HCT116 (cell line): Measurements from ENCODE around the gene BRPF3. TPM values are rescaled to one million over a fixed set of nuclear protein-coding genes. Genes with fewer than 3 reads are reported as not detected.

ENCODE experiments used
- ATAC-seq: fragments of 200-7000 bp; cut with Tn5 transposase; 2 replicates; pipeline ENCODE4 v1.9.1; 2020; ENCODE audit warnings: mild to moderate bottlenecking, moderate library complexity
- BruUV-seq: library from RNA; stranded (reverse); fragments of 400-500 nt; replicated peaks from 2 replicates; lab custom pipeline; 2021; lab: Mats Ljungman, UMichigan
- CTCF ChIA-PET: fragments of 300-600 bp; sonication (Branson Sonifier 250); formaldehyde crosslinking; loops from one replicate; lab custom pipeline; 2021; ENCODE audit warnings: antibody characterized with exemption; lab: Charles Lee
- POLR2A ChIA-PET: fragments of 300-600, 350-600 bp; sonication (Branson Sonifier 250); formaldehyde crosslinking; loops from one replicate; lab custom pipeline; 2021; ENCODE audit warnings: antibody characterized with exemption; lab: Charles Lee
- RAD21 ChIA-PET, 2 experiments: fragments of 300-600 bp; sonication (Branson Sonifier 250); formaldehyde crosslinking; loops; one replicate each; lab custom pipeline; 2023; ENCODE audit warnings: low total read pairs in 2 of 2; ENCODE audit not compliant: uncharacterized antibody in 2 of 2, unreplicated experiment in 2 of 2, low non-redundant PET in 1 of 2; lab: Charles Lee
- DNase-seq: peaks from one replicate; pipeline ENCODE4 v3.0.0-alpha.2; 2010; ENCODE audit warnings: low read depth, low spot score
- H2AFZ ChIP-seq: fragments of 200-600 bp; shearing (Covaris generic), sonication (generic); 2 replicates; pipeline ENCODE4 v1.6.1; 2017; ENCODE audit warnings: low read depth, mixed run types, mixed read lengths, antibody characterized with exemption, low read length; ENCODE audit not compliant: poor library complexity, severe bottlenecking
- H3K27ac ChIP-seq: 2 replicates; pipeline ENCODE4 v1.5.1; 2012; ENCODE audit warnings: low read depth, low read length
- H3K27me3 ChIP-seq: fragments of 200-600 bp; sonication (generic); 2 replicates; pipeline ENCODE4 v1.6.1; 2016; ENCODE audit warnings: mixed run types, low read length, mixed read lengths; ENCODE audit not compliant: insufficient read depth
- H3K36me3 ChIP-seq, 2 experiments: fragments of 200-500 bp in 1 of 2; fragments of 200-600 bp in 1 of 2; sonication (Bioruptor generic) in 1 of 2; sonication (generic) in 1 of 2; 2 replicates each; pipeline versions ENCODE4 v1.5.1 to v1.6.1; 2014 to 2016; ENCODE audit warnings: low read length in 2 of 2, inconsistent platforms in 1 of 2, mixed read lengths in 1 of 2, mixed run types in 1 of 2; ENCODE audit not compliant: insufficient read depth in 2 of 2, control insufficient read depth in 1 of 2
- H3K4me1 ChIP-seq, 2 experiments: fragments of 200-600 bp in 1 of 2; sonication (generic) in 1 of 2; 2 replicates each; pipeline versions ENCODE4 v1.5.1 to v1.6.1; 2012 to 2017; ENCODE audit warnings: low read length in 2 of 2, inconsistent platforms in 1 of 2, mild to moderate bottlenecking in 1 of 2, mixed read lengths in 1 of 2, mixed run types in 1 of 2, moderate library complexity in 1 of 2; ENCODE audit not compliant: insufficient read depth in 2 of 2, control insufficient read depth in 1 of 2
- H3K4me2 ChIP-seq: fragments of 200-600 bp; sonication (generic); 2 replicates; pipeline ENCODE4 v1.6.1; 2017; ENCODE audit warnings: mixed run types, low read length, mixed read lengths
- H3K4me3 ChIP-seq, 2 experiments: fragments of 200-600 bp in 1 of 2; sonication (generic) in 1 of 2; replicated peaks in 1 of 2; 2 replicates each; pipeline ENCODE4 v1.5.1; 2011 to 2016; ENCODE audit warnings: low read length in 2 of 2, control low read depth in 1 of 2, low read depth in 1 of 2, mild to moderate bottlenecking in 1 of 2, mixed read lengths in 1 of 2, mixed run types in 1 of 2
- H3K79me2 ChIP-seq: fragments of 200-600 bp; sonication (generic); 2 replicates; pipeline ENCODE4 v1.6.1; 2017; ENCODE audit warnings: mild to moderate bottlenecking, mixed run types, low read length, moderate library complexity, mixed read lengths; ENCODE audit not compliant: insufficient read depth
- H3K9ac ChIP-seq: fragments of 200-600 bp; sonication (generic); 2 replicates; pipeline ENCODE4 v1.6.1; 2016; ENCODE audit warnings: low read length, mixed read lengths
- H3K9me2 ChIP-seq: fragments of 200-600 bp; sonication (generic), shearing (Covaris generic); 2 replicates; pipeline ENCODE4 v1.6.1; 2017; ENCODE audit warnings: mixed run types, mild to moderate bottlenecking, moderate library complexity; ENCODE audit not compliant: insufficient read depth
- H3K9me3 ChIP-seq, 2 experiments: fragments of 200-500 bp in 1 of 2; fragments of 200-600 bp in 1 of 2; sonication (Bioruptor generic) in 1 of 2; sonication (generic) in 1 of 2; 2 replicates each; pipeline ENCODE4 v1.6.1; 2014 to 2017; ENCODE audit warnings: low read length in 2 of 2, mixed read lengths in 2 of 2, inconsistent platforms in 1 of 2, low read depth in 1 of 2, mild to moderate bottlenecking in 1 of 2, mixed run types in 1 of 2, moderate library complexity in 1 of 2; ENCODE audit not compliant: control insufficient read depth in 1 of 2, insufficient read depth in 1 of 2
- H4K20me1 ChIP-seq: fragments of 200-600 bp; sonication (generic), shearing (Covaris generic); 2 replicates; pipeline ENCODE4 v1.6.1; 2017; ENCODE audit warnings: mixed run types, mild to moderate bottlenecking, moderate library complexity; ENCODE audit not compliant: insufficient read depth
- CBX3 ChIP-seq: IDR thresholded peaks from 2 replicates; pipeline ENCODE4 v1.6.1; 2012; ENCODE audit warnings: low read depth
- ELF1 ChIP-seq: IDR thresholded peaks from 2 replicates; pipeline ENCODE4 v1.6.1; 2012; ENCODE audit warnings: low read depth, borderline replicate concordance
- EZH2 ChIP-seq: fragments of 200-600 bp; sonication (generic); IDR thresholded peaks from 2 replicates; pipeline ENCODE4 v1.6.1; 2017; ENCODE audit warnings: antibody characterized with exemption, mixed run types
- EZH2phosphoT487 ChIP-seq: fragments of 200-600 bp; IDR thresholded peaks from 2 replicates; pipeline ENCODE4 v1.6.1; 2018; ENCODE audit warnings: antibody characterized with exemption, borderline replicate concordance
- RAD21 ChIP-seq: IDR thresholded peaks from 2 replicates; pipeline ENCODE4 v1.6.1; 2012; ENCODE audit warnings: low read depth, mild to moderate bottlenecking
- REST ChIP-seq: IDR thresholded peaks from 2 replicates; pipeline ENCODE4 v1.6.1; 2012; ENCODE audit warnings: low read depth
- SIN3A ChIP-seq: IDR thresholded peaks from 2 replicates; pipeline ENCODE4 v1.6.1; 2012; ENCODE audit warnings: low read depth
- YY1 ChIP-seq: IDR thresholded peaks from 2 replicates; pipeline ENCODE4 v1.6.1; 2011; ENCODE audit warnings: low read length, low read depth, moderate library complexity, mild to moderate bottlenecking; ENCODE audit not compliant: insufficient replicate concordance; ENCODE audit errors: extremely low read depth
- ZFX ChIP-seq: fragments of 450-650 bp; IDR thresholded peaks from 2 replicates; pipeline ENCODE4 v1.6.1; 2017
- ZNF274 ChIP-seq: fragments of 200-500 bp; sonication (Bioruptor generic); IDR thresholded peaks from 2 replicates; pipeline ENCODE4 v1.6.1; 2014; ENCODE audit warnings: mild to moderate bottlenecking, low read depth, low read length, inconsistent platforms
- intact Hi-C: fragments of 100-400 bp; cut with micrococcal nuclease; formaldehyde crosslinking; loops from 2 replicates; pipeline ENCODE4 v1.10.0; 2022
- total RNA-seq: library from RNA; stranded (reverse); gene quantifications from one replicate; pipeline ENCODE4 v1.2.1, GENCODE V29; 2021; ENCODE audit not compliant: unreplicated experiment

Gene BRPF3
- total RNA-seq, 1 experiment from 2014 or later = 20.3 TPM

GRCh38 chr6:36207155-36207554 lies 10.6 kb downstream of the BRPF3 start:
- Histone ChIP-seq H3K27me3 (no peaks in the 10 kb centered on the region), H3K9me2 (no peaks in the 10 kb centered on the region)
- TF ChIP-seq SIN3A (no peak), YY1 (no peak), CBX3 (no peak), RAD21 (no peak), ZNF274 (no peak), ELF1 (no peak), EZH2phosphoT487 (no peak), EZH2 (no peak), ZFX (no peak), REST (no peak)
- TF ChIP-seq, all 23 proteins: peak for 0
- RAD21 ChIA-PET = interaction anchor here in 1 of 2 experiments (0.6 kb wide), 1 partner anchor 246 kb away, joined by 3 read pairs; no protein-coding TSS in a partner anchor
- Histone ChIP-seq H4K20me1 (no peaks in the 10 kb centered on the region), H3K79me2 (peaks cover 11% of the 10 kb centered on the region), H3K27ac (no peak overlapping the region), H2AFZ (no peak overlapping the region), H3K4me1 (no peaks in the 10 kb centered on the region), H3K36me3 (peaks cover 36 to 45% of the 10 kb centered on the region in 2 experiments), H3K9me3 (no peaks in the 10 kb centered on the region), H3K9ac (no peak overlapping the region), H3K4me3 (no peak overlapping the region), H3K4me2 (no peak overlapping the region)
- POLR2A ChIA-PET = no interaction called here
- no peak for DNase-seq
- intact Hi-C loops = no loop called here
- no TSS peak for BruUV-seq
- CTCF ChIA-PET = no interaction called here
- no peak for ATAC-seq
